ENCODE measurements around the gene SIRPA. TPM values are rescaled to one million over a fixed set of nuclear protein-coding genes. Genes with fewer than 3 reads are reported as not detected.

The SIRPA gene
- total RNA-seq, 2 donors from 2014 or later: 9.8 to 12.2 TPM

GRCh38 chr20:1893721-1894470, 1.3 kb upstream of the SIRPA start:
- H3K36me3 ChIP-seq: no peaks in the 10 kb centered on the region
- H3K27ac ChIP-seq: peak overlapping the region; percentile 85
- TF ChIP-seq CTCF (IDR thresholded peaks at IDR 0.05): no peak
- intact Hi-C loops (cut with DNase I): loop anchor here (10.0 kb wide), 1 partner anchor 89 kb away; no protein-coding TSS in a partner anchor
- DNase-seq: peak; percentile 30
- peak overlapping the region in 1 of 2 donors; percentile 63 for H3K9ac ChIP-seq (ENCODE audit: low read depth in 2 of 2, low read length in 2 of 2)
- peak overlapping the region; percentile 57 for H3K4me3 ChIP-seq
- no peaks in the 10 kb centered on the region for H3K9me3 ChIP-seq
- H3K27me3 ChIP-seq: no peaks in the 10 kb centered on the region
- no peaks in the 10 kb centered on the region for H3K4me1 ChIP-seq

DNA sequence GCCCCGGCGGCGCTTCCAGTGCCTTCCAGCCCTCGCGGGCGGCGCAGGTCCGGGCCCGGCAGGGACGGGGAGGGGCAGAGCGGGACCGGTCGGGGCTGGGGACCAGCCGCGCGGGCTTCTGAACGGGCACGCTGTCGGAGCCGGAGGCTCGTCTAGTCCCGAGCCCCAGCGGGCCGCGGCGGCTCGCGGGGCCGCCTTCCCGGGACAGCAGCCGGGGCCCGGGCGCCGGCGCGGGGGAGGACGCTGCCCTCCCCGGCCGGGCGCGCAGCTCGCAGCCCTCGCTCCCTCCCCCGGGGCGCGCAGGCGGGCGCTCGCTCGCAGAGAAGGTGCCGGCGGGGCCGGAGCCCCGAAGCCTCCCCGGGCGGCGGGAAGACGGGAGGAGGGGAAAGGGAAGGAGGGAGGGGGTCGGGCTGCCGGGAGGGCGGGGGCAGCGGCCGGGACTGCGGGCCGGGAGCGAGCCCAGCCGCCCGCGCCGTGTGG, 696 bp upstream of the SIRPA start:
- no peaks in the 10 kb centered on the region for H3K4me1 ChIP-seq
- no peak for TF ChIP-seq CTCF (IDR thresholded peaks at IDR 0.05)
- H3K4me3 ChIP-seq: peak overlapping the region; percentile 57
- intact Hi-C loops (cut with DNase I): loop anchor here (10.0 kb wide), 1 partner anchor 90 kb away; no protein-coding TSS in a partner anchor
- H3K27me3 ChIP-seq: no peaks in the 10 kb centered on the region
- H3K36me3 ChIP-seq: no peaks in the 10 kb centered on the region
- no peaks in the 10 kb centered on the region for H3K9me3 ChIP-seq
- peak overlapping the region; percentile 85 for H3K27ac ChIP-seq
- DNase-seq: peak; percentile 53
- H3K9ac ChIP-seq (ENCODE audit: low read depth in 2 of 2, low read length in 2 of 2): peak overlapping the region in 1 of 2 donors; percentile 66

GRCh38 chr20:1895674-1896483, 672 bp downstream of the SIRPA start:
- intact Hi-C loops (cut with DNase I): loop anchor here (10.0 kb wide), 1 partner anchor 91 kb away; no protein-coding TSS in a partner anchor
- Histone ChIP-seq H3K27ac (peak overlapping the region; percentile 85), H3K4me3 (peak overlapping the region; percentile 57), H3K9me3 (no peaks in the 10 kb centered on the region), H3K9ac (ENCODE audit: low read depth in 2 of 2, low read length in 2 of 2) (peak overlapping the region; percentile 66 to 73), H3K36me3 (no peaks in the 10 kb centered on the region), H3K27me3 (no peaks in the 10 kb centered on the region), H3K4me1 (no peaks in the 10 kb centered on the region)
- DNase-seq: peak; percentile 33
- TF ChIP-seq CTCF (IDR thresholded peaks at IDR 0.05): no peak

DNA sequence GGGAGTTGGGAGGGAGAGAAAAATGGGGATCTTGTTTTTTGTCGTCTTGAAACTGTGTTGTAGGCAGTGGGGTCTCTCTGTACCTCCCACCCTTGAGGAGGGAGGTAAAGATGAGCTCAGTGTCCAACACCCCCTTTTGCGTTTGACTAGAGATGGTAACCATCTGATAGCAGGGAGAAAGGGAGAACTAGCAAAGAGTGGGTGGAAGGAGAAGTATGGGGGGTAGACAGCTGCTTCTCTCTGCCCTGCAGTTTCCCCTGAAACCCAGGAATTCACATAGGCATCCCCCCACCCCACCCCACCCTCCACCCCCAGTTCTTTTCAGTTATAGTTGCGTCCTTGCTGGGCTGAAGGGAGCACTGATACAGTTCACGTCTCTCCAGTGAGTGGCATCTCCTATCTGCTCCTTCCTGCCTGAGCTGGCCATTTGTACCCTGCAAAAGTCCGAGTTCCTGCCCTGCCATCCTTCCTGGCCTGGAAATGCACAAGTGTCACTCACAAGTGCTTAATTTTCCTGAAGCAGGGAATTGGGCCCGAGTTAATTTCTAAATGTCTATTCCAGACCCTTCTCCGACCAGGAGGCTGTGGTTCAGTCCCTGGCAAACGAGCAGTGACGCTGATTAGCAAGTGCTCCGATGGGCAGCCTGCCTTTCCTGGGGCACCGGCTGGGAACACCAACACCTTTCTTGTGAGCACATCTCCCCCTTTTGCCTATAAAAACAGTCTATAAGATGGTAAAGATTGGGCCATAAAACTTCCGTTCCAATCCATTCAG, 1.5 kb downstream of the SIRPA start:
- Histone ChIP-seq H3K4me1 (no peaks in the 10 kb centered on the region), H3K27me3 (no peaks in the 10 kb centered on the region), H3K36me3 (no peaks in the 10 kb centered on the region), H3K9me3 (no peaks in the 10 kb centered on the region), H3K9ac (ENCODE audit: low read depth in 2 of 2, low read length in 2 of 2) (peak overlapping the region; percentile 33 to 66), H3K27ac (peak overlapping the region; percentile 85), H3K4me3 (peak overlapping the region; percentile 57)
- no peak for DNase-seq
- intact Hi-C loops (cut with DNase I): loop anchor here (10.0 kb wide), 1 partner anchor 92 kb away; no protein-coding TSS in a partner anchor
- no peak for TF ChIP-seq CTCF (IDR thresholded peaks at IDR 0.05)

GRCh38 chr20:1897541-1897940, 2.3 kb downstream of the SIRPA start:
- TF ChIP-seq CTCF (IDR thresholded peaks at IDR 0.05): no peak
- H3K9me3 ChIP-seq: no peaks in the 10 kb centered on the region
- intact Hi-C loops (cut with DNase I): loop anchor here (10.0 kb wide), 1 partner anchor 93 kb away; no protein-coding TSS in a partner anchor
- H3K27ac ChIP-seq: peak overlapping the region; percentile 40
- no peak overlapping the region for H3K4me3 ChIP-seq
- H3K27me3 ChIP-seq: no peaks in the 10 kb centered on the region
- H3K36me3 ChIP-seq: no peaks in the 10 kb centered on the region
- peak; percentile 43 for DNase-seq
- no peaks in the 10 kb centered on the region for H3K4me1 ChIP-seq
- no peak overlapping the region for H3K9ac ChIP-seq (ENCODE audit: low read depth in 2 of 2, low read length in 2 of 2)
